Measurements from ENCODE around the gene UGT2A1.

UGT2A1 gene

DNA sequence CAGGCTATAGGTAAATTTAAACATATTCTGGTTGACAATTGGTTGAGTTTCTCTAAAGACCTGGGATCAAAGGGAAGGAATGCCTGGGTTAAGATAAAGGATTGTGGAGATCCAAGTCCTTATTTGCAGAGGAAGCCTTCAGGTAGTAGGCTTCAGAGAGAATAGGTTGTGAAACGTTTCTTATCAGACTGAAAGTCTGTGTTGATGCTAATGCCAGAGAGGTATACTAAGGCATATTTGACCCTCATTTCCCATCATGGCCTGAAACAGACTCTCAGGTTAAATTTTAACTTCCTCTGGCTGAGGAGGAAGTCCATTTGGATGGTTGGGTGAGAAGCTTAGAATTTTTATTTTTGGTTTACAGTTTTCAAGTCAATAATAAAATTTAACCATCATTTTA is 61.7 kb downstream of the UGT2A1 start:
- DNase-seq (ENCODE audit: low read depth, low spot score): no peak

DNA sequence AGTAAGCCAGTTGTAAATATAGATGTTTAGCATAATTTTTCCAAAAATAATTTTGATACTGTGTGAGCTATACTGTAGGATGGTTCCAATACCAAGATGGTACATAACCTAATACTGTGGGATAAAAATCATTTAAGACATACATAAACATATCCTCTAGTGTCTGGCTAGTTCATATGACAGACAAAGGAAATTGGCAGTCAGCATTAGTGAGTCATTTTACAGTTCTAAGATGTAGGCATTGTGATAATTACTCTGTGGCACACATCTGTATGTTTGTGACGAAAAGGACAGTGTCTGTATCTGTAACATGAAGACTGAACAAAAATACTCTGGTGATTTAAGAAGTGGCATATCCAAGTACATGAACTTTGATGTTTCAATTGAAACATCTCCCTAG is 63.2 kb downstream of the UGT2A1 start:
- no peak for DNase-seq (ENCODE audit: low read depth, low spot score)

- DNase-seq (ENCODE audit: low read depth, low spot score): no peak
Measured at GRCh38 chr4:69584135-69584534, 68.9 kb downstream of the UGT2A1 start.

GRCh38 chr4:69583543-69583942 is 69.5 kb downstream of the UGT2A1 start:
- DNase-seq (ENCODE audit: low read depth, low spot score): no peak

DNA sequence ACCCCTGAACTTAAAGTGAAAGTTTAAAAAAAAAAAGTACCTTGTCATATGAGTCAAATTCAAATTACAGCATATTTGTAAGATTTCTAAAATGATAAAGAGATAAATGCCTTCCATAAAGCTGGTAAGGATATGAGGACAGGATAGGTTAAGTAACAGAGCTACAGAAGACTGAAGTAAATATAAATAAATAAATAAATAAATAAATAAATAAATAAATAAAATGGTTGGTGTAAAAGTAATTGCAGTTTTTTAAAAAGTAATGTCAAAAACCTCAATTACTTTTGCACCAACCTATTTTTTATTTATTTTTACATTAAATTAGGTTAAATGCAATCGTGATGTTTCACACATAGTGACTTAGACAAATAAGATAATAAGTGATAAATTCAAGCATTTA is 75.8 kb downstream of the UGT2A1 start:
- no peak for DNase-seq (ENCODE audit: low read depth, low spot score)

DNA sequence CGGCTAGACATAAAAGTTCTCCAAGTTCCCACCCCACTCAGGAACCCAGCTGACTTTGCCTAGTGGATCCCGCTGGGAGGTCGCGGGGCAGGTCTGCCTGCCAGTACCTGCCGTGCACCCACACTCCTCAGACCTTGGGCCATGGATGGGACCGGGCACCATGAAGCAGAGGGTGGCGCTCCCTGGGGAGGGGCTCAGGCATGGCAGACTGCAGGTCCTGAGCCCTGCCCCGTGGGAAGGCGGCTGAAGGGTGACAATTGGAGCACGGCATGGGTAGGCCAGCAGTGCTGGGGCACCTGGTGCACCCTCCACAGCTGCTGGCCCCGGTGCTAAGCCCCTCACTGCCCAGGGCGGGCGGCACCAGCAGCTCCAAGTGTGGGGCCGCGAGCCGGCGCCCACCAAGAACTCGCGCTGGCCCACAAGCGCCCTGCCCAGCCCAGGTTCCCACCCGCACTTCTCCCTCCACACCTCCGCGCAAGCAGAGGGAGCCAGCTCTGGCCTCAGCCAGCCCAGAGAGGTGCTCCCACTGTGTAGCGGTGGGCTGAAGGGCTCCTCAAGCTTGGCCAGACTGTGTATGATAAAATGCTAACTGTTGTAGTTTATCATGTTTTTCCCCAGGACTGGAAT is 76.7 kb downstream of the UGT2A1 start:
- DNase-seq (ENCODE audit: low read depth, low spot score): no peak

DNA sequence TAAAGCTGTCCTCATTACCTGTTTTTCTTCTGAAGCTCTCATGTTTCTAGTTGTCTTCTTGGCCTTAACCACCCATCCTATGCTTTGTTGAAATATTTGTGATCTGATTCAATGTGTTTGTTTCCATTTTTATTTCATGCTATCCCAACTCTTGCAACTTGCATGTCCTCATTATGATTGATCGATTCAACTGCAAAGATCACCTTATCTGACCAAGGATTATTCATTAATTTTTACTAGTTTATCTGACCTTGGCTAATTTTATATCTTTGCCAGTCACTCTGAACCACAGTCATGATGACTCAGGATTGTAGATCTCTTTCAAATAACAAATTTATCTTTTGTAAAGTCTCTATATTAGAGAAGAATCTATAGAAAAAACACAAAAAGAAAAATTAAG is 84.3 kb downstream of the UGT2A1 start:
- DNase-seq (ENCODE audit: low read depth, low spot score): no peak

GRCh38 chr4:69563424-69563823 is 89.6 kb downstream of the UGT2A1 start:
- DNase-seq (ENCODE audit: low read depth, low spot score): no peak

DNA sequence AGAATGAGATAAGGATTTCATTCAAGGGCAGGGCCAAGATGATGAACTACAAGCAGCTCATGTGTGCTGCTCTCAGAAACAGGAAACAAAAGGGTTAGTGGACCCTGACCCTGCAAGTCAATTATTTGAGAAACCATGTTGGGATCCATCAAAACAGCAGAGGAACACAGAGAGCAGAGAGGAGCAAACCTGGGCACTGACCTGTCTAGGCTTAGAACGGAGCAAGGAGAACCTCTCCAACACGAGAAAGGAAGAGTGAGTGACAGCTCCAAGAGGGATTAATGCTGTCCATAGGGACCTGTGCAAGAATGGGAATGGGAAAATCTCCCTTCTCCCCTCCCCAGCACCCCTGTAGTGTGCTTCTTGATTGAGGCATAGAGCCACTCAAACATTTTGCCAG is 103.4 kb downstream of the UGT2A1 start:
- no peak for DNase-seq (ENCODE audit: low read depth, low spot score)

DNA sequence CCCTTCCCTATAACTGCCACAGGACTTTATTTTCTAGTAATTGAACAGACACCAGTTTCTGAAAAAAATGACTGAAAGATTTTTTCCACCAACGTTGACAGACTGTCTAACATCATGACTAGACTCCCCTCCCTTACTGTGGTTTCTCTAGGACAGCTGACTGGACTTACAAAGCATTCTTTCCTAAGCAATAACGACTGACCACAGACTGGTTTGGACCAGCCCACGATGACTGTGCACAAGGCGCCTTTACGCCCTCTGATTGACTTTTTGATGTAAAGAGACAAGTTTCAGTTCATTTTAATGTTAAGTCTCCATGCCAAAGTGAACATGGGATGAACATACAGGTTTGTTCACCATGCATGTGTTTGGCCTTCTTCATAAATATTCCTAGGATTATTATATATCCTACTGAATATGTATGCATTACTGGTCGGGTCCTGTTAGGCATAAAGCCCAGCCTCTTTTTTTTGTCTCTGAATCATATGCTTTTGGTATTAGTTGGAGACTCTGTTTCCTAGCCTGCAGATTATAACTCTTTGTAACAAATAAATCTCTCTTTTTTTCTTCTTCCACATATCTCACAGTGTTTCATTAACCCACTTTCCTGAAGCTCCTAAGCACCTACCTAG is 106.8 kb downstream of the UGT2A1 start:
- DNase-seq (ENCODE audit: low read depth, low spot score): no peak

Data from smooth muscle cell of the brain vasculature (primary cell).